Parathyroid adenoma (tissue), 2 donors: ENCODE results near the gene STOX2.

Source experiments
- H2AFZ ChIP-seq: fragments of 300-600 bp; sonication (generic); one replicate; pipeline ENCODE4 v1.7.0; 2017; ENCODE audit warnings: antibody characterized with exemption, mild to moderate bottlenecking
- H3K27ac ChIP-seq: fragments of 300-600 bp; sonication (generic); one replicate; pipeline ENCODE4 v1.7.0; 2017
- H3K27me3 ChIP-seq: fragments of 300-600 bp; sonication (generic); one replicate; pipeline ENCODE4 v1.7.0; 2017; ENCODE audit warnings: low read length; ENCODE audit not compliant: control insufficient read depth, insufficient read depth
- H3K36me3 ChIP-seq: fragments of 300-600 bp; sonication (generic); one replicate; pipeline ENCODE4 v1.7.0; 2017; ENCODE audit warnings: low read length; ENCODE audit not compliant: control insufficient read depth, insufficient read depth
- H3K4me1 ChIP-seq: fragments of 300-600 bp; sonication (generic); one replicate; pipeline ENCODE4 v1.7.0; 2017; ENCODE audit warnings: control low read depth
- H3K4me2 ChIP-seq: fragments of 300-600 bp; sonication (generic); one replicate; pipeline ENCODE4 v1.7.0; 2017; ENCODE audit warnings: low read length
- H3K4me3 ChIP-seq: fragments of 300-600 bp; sonication (generic); one replicate; pipeline ENCODE4 v1.7.0; 2017; ENCODE audit warnings: low read depth, low read length
- H3K79me2 ChIP-seq: fragments of 300-600 bp; sonication (generic); one replicate; pipeline ENCODE4 v1.7.0; 2017; ENCODE audit warnings: control low read depth
- H3K9ac ChIP-seq: fragments of 300-600 bp; sonication (generic); one replicate; pipeline ENCODE4 v1.7.0; 2017; ENCODE audit warnings: mild to moderate bottlenecking
- H3K9me3 ChIP-seq: fragments of 300-600 bp; sonication (generic); one replicate; pipeline ENCODE4 v1.7.0; 2017; ENCODE audit warnings: low read length; ENCODE audit not compliant: control insufficient read depth
- CTCF ChIP-seq: fragments of 300-600 bp; sonication (generic); IDR thresholded peaks from one replicate; pipeline ENCODE4 v1.7.0; 2017; ENCODE audit warnings: antibody characterized with exemption, mild to moderate bottlenecking
- donor health status: primary hyperparathyroidism.

Gene STOX2

GRCh38 chr4:183875251-183875825, 29.8 kb upstream of the STOX2 start:
- Histone ChIP-seq H3K27ac (no peak overlapping the region), H3K79me2 (peaks cover 3% of the 10 kb centered on the region), H3K9ac (no peak overlapping the region), H3K27me3 (no peaks in the 10 kb centered on the region), H3K9me3 (no peaks in the 10 kb centered on the region), H3K4me3 (no peak overlapping the region), H3K4me2 (no peak overlapping the region), H2AFZ (no peak overlapping the region), H3K36me3 (no peaks in the 10 kb centered on the region), H3K4me1 (peaks cover 4% of the 10 kb centered on the region)
- TF ChIP-seq CTCF = no peak

GRCh38 chr4:183876268-183876934, 28.7 kb upstream of the STOX2 start:
- Histone ChIP-seq H2AFZ (peak overlapping the region; percentile 64), H3K9ac (no peak overlapping the region), H3K27ac (peak overlapping the region; percentile 39), H3K9me3 (no peaks in the 10 kb centered on the region), H3K4me2 (peak overlapping the region; percentile 50), H3K4me3 (no peak overlapping the region), H3K36me3 (no peaks in the 10 kb centered on the region), H3K4me1 (peaks cover 4% of the 10 kb centered on the region), H3K79me2 (peaks cover 3% of the 10 kb centered on the region), H3K27me3 (no peaks in the 10 kb centered on the region)
- no peak for TF ChIP-seq CTCF

- Histone ChIP-seq H3K27ac (no peak overlapping the region), H3K4me3 (no peak overlapping the region), H3K4me2 (no peak overlapping the region), H3K27me3 (no peaks in the 10 kb centered on the region), H3K79me2 (peaks cover 3% of the 10 kb centered on the region), H3K36me3 (no peaks in the 10 kb centered on the region), H2AFZ (no peak overlapping the region), H3K9me3 (no peaks in the 10 kb centered on the region), H3K4me1 (peaks cover 4% of the 10 kb centered on the region), H3K9ac (no peak overlapping the region)
- TF ChIP-seq CTCF = no peak
Observed at GRCh38 chr4:183878251-183878970, 26.7 kb upstream of the STOX2 start.

- no peaks in the 10 kb centered on the region for H3K27me3 ChIP-seq
- H3K4me3 ChIP-seq = no peak overlapping the region
- peaks cover 6% of the 10 kb centered on the region for H3K79me2 ChIP-seq
- no peak overlapping the region for H3K27ac ChIP-seq
- H3K9me3 ChIP-seq = no peaks in the 10 kb centered on the region
- H3K4me1 ChIP-seq = no peaks in the 10 kb centered on the region
- TF ChIP-seq CTCF = no peak
- no peak overlapping the region for H2AFZ ChIP-seq
- no peak overlapping the region for H3K9ac ChIP-seq
- no peaks in the 10 kb centered on the region for H3K36me3 ChIP-seq
- H3K4me2 ChIP-seq = no peak overlapping the region
Observed at GRCh38 chr4:183885205-183885720, 19.8 kb upstream of the STOX2 start.
